Measurements from ENCODE around the gene KCNK6. TPM values are rescaled to one million over a fixed set of nuclear protein-coding genes. Genes with fewer than 3 reads are reported as not detected.

Gene KCNK6
- polyA plus RNA-seq, 1 donor, result 4.7 TPM

GRCh38 chr19:38280030-38280921, 39.4 kb upstream of the KCNK6 start:
- H3K27ac ChIP-seq (ENCODE audit: low read length), result no peak overlapping the region
- no peak for DNase-seq
- H3K27me3 ChIP-seq (ENCODE audit: control insufficient read depth, insufficient read depth, low read length), result no peaks in the 10 kb centered on the region
- no peaks in the 10 kb centered on the region for H3K4me1 ChIP-seq (ENCODE audit: control insufficient read depth, insufficient read depth, low read length)
- H3K36me3 ChIP-seq (ENCODE audit: control insufficient read depth, insufficient read depth, low read length), result peaks cover 27% of the 10 kb centered on the region
- H3K9me3 ChIP-seq (ENCODE audit: control insufficient read depth, low read depth, low read length), result no peaks in the 10 kb centered on the region
- no peak overlapping the region for H3K4me3 ChIP-seq (ENCODE audit: low read length)
- WGBS (ENCODE audit: insufficient coverage, low lambda C conversion rate), result 90% methylated on average over 2 of the region's 17 CpGs

GRCh38 chr19:38281811-38282566, 37.7 kb upstream of the KCNK6 start:
- no peaks in the 10 kb centered on the region for H3K27me3 ChIP-seq (ENCODE audit: control insufficient read depth, insufficient read depth, low read length)
- 83% methylated on average over 2 of the region's 7 CpGs for WGBS (ENCODE audit: insufficient coverage, low lambda C conversion rate)
- H3K9me3 ChIP-seq (ENCODE audit: control insufficient read depth, low read depth, low read length), result no peaks in the 10 kb centered on the region
- H3K27ac ChIP-seq (ENCODE audit: low read length), result no peak overlapping the region
- DNase-seq, result no peak
- H3K4me1 ChIP-seq (ENCODE audit: control insufficient read depth, insufficient read depth, low read length), result no peaks in the 10 kb centered on the region
- H3K4me3 ChIP-seq (ENCODE audit: low read length), result no peak overlapping the region
- peaks cover 37% of the 10 kb centered on the region for H3K36me3 ChIP-seq (ENCODE audit: control insufficient read depth, insufficient read depth, low read length)

GRCh38 chr19:38283271-38283670, 36.4 kb upstream of the KCNK6 start:
- Histone ChIP-seq H3K36me3 (ENCODE audit: control insufficient read depth, insufficient read depth, low read length) (peaks cover 47% of the 10 kb centered on the region), H3K9me3 (ENCODE audit: control insufficient read depth, low read depth, low read length) (no peaks in the 10 kb centered on the region), H3K27ac (ENCODE audit: low read length) (no peak overlapping the region), H3K4me3 (ENCODE audit: low read length) (no peak overlapping the region), H3K4me1 (ENCODE audit: control insufficient read depth, insufficient read depth, low read length) (no peaks in the 10 kb centered on the region), H3K27me3 (ENCODE audit: control insufficient read depth, insufficient read depth, low read length) (no peaks in the 10 kb centered on the region)
- WGBS (ENCODE audit: insufficient coverage, low lambda C conversion rate), result 87% methylated on average over 3 of the region's 8 CpGs
- DNase-seq, result no peak

GRCh38 chr19:38284422-38284821, 35.2 kb upstream of the KCNK6 start:
- Histone ChIP-seq H3K36me3 (ENCODE audit: control insufficient read depth, insufficient read depth, low read length) (peaks cover 56% of the 10 kb centered on the region), H3K4me3 (ENCODE audit: low read length) (no peak overlapping the region), H3K27ac (ENCODE audit: low read length) (no peak overlapping the region), H3K27me3 (ENCODE audit: control insufficient read depth, insufficient read depth, low read length) (no peaks in the 10 kb centered on the region), H3K9me3 (ENCODE audit: control insufficient read depth, low read depth, low read length) (no peaks in the 10 kb centered on the region), H3K4me1 (ENCODE audit: control insufficient read depth, insufficient read depth, low read length) (no peaks in the 10 kb centered on the region)
- DNase-seq, result no peak
- no CpG with 5 or more reads among the region's 7 CpGs for WGBS (ENCODE audit: insufficient coverage, low lambda C conversion rate)

- no peak overlapping the region for H3K27ac ChIP-seq (ENCODE audit: low read length)
- H3K4me3 ChIP-seq (ENCODE audit: low read length), result no peak overlapping the region
- H3K9me3 ChIP-seq (ENCODE audit: control insufficient read depth, low read depth, low read length), result no peaks in the 10 kb centered on the region
- DNase-seq, result no peak
- H3K27me3 ChIP-seq (ENCODE audit: control insufficient read depth, insufficient read depth, low read length), result no peaks in the 10 kb centered on the region
- no peaks in the 10 kb centered on the region for H3K4me1 ChIP-seq (ENCODE audit: control insufficient read depth, insufficient read depth, low read length)
- H3K36me3 ChIP-seq (ENCODE audit: control insufficient read depth, insufficient read depth, low read length), result peaks cover 61% of the 10 kb centered on the region
- WGBS (ENCODE audit: insufficient coverage, low lambda C conversion rate), result 100% methylated on average over 2 of the region's 5 CpGs
Observed at GRCh38 chr19:38285567-38285966, 34.1 kb upstream of the KCNK6 start.

- Histone ChIP-seq H3K36me3 (ENCODE audit: control insufficient read depth, insufficient read depth, low read length) (peaks cover 79% of the 10 kb centered on the region), H3K9me3 (ENCODE audit: control insufficient read depth, low read depth, low read length) (no peaks in the 10 kb centered on the region), H3K4me3 (ENCODE audit: low read length) (no peak overlapping the region), H3K27me3 (ENCODE audit: control insufficient read depth, insufficient read depth, low read length) (no peaks in the 10 kb centered on the region), H3K4me1 (ENCODE audit: control insufficient read depth, insufficient read depth, low read length) (no peaks in the 10 kb centered on the region), H3K27ac (ENCODE audit: low read length) (no peak overlapping the region)
- no peak for DNase-seq
- no CpG with 5 or more reads among the region's 9 CpGs for WGBS (ENCODE audit: insufficient coverage, low lambda C conversion rate)
Observed at GRCh38 chr19:38287604-38288003, 32.0 kb upstream of the KCNK6 start.

- H3K4me1 ChIP-seq (ENCODE audit: control insufficient read depth, insufficient read depth, low read length), result no peaks in the 10 kb centered on the region
- no peak for DNase-seq
- peaks cover 83% of the 10 kb centered on the region for H3K36me3 ChIP-seq (ENCODE audit: control insufficient read depth, insufficient read depth, low read length)
- no peak overlapping the region for H3K4me3 ChIP-seq (ENCODE audit: low read length)
- no peaks in the 10 kb centered on the region for H3K9me3 ChIP-seq (ENCODE audit: control insufficient read depth, low read depth, low read length)
- no peak overlapping the region for H3K27ac ChIP-seq (ENCODE audit: low read length)
- no CpG with 5 or more reads among the region's 16 CpGs for WGBS (ENCODE audit: insufficient coverage, low lambda C conversion rate)
- H3K27me3 ChIP-seq (ENCODE audit: control insufficient read depth, insufficient read depth, low read length), result no peaks in the 10 kb centered on the region
Observed at GRCh38 chr19:38288123-38288855, 31.4 kb upstream of the KCNK6 start.

- H3K27ac ChIP-seq (ENCODE audit: low read length), result no peak overlapping the region
Observed at GRCh38 chr19:38289955-38290354, 29.7 kb upstream of the KCNK6 start.

GRCh38 chr19:38290631-38291147, 29.0 kb upstream of the KCNK6 start:
- DNase-seq, result no peak
- H3K27ac ChIP-seq (ENCODE audit: low read length), result no peak overlapping the region
- H3K9me3 ChIP-seq (ENCODE audit: control insufficient read depth, low read depth, low read length), result no peaks in the 10 kb centered on the region
- no peak overlapping the region for H3K4me3 ChIP-seq (ENCODE audit: low read length)
- no CpG with 5 or more reads among the region's 13 CpGs for WGBS (ENCODE audit: insufficient coverage, low lambda C conversion rate)
- H3K27me3 ChIP-seq (ENCODE audit: control insufficient read depth, insufficient read depth, low read length), result no peaks in the 10 kb centered on the region
- H3K36me3 ChIP-seq (ENCODE audit: control insufficient read depth, insufficient read depth, low read length), result peaks cover 72% of the 10 kb centered on the region
- no peaks in the 10 kb centered on the region for H3K4me1 ChIP-seq (ENCODE audit: control insufficient read depth, insufficient read depth, low read length)

More at GRCh38 chr19:38289955-38290354, 29.7 kb upstream of the KCNK6 start:
- Histone ChIP-seq H3K27me3 (ENCODE audit: control insufficient read depth, insufficient read depth, low read length) (no peaks in the 10 kb centered on the region), H3K9me3 (ENCODE audit: control insufficient read depth, low read depth, low read length) (no peaks in the 10 kb centered on the region), H3K4me1 (ENCODE audit: control insufficient read depth, insufficient read depth, low read length) (no peaks in the 10 kb centered on the region), H3K4me3 (ENCODE audit: low read length) (no peak overlapping the region), H3K36me3 (ENCODE audit: control insufficient read depth, insufficient read depth, low read length) (peaks cover 80% of the 10 kb centered on the region)
- WGBS (ENCODE audit: insufficient coverage, low lambda C conversion rate), result no CpG with 5 or more reads among the region's 15 CpGs
- DNase-seq, result no peak

GRCh38 chr19:38291855-38292254, 27.8 kb upstream of the KCNK6 start:
- H3K27ac ChIP-seq (ENCODE audit: low read length), result no peak overlapping the region
- H3K4me1 ChIP-seq (ENCODE audit: control insufficient read depth, insufficient read depth, low read length), result no peaks in the 10 kb centered on the region
- no peaks in the 10 kb centered on the region for H3K9me3 ChIP-seq (ENCODE audit: control insufficient read depth, low read depth, low read length)
- H3K27me3 ChIP-seq (ENCODE audit: control insufficient read depth, insufficient read depth, low read length), result no peaks in the 10 kb centered on the region
- peaks cover 66% of the 10 kb centered on the region for H3K36me3 ChIP-seq (ENCODE audit: control insufficient read depth, insufficient read depth, low read length)
- DNase-seq, result no peak
- WGBS (ENCODE audit: insufficient coverage, low lambda C conversion rate), result 60% methylated on average over 1 of the region's 15 CpGs
- H3K4me3 ChIP-seq (ENCODE audit: low read length), result no peak overlapping the region
